Choroid plexus epithelial cell (primary cell): ENCODE data around the gene SAMD5.
A peak's percentile ranks its signal among the peaks of the same experiment; 100 is the strongest.

Experiments used
- DNase-seq: peaks from one replicate; pipeline ENCODE4 v3.0.0-alpha.2; 2010; ENCODE audit warnings: low read depth
- H3K4me3 ChIP-seq: 2 replicates; pipeline ENCODE4 v1.5.1; 2011; ENCODE audit warnings: low read depth, mild to moderate bottlenecking, control low read depth, low read length, moderate library complexity
- TF ChIP-seq, protein P1 (sequence below): conservative IDR thresholded peaks from 2 replicates; pipeline ENCODE4 v1.5.1; 2011; ENCODE audit warnings: low read depth, mild to moderate bottlenecking, control low read depth, inconsistent platforms, low read length, moderate library complexity

The SAMD5 gene

DNA sequence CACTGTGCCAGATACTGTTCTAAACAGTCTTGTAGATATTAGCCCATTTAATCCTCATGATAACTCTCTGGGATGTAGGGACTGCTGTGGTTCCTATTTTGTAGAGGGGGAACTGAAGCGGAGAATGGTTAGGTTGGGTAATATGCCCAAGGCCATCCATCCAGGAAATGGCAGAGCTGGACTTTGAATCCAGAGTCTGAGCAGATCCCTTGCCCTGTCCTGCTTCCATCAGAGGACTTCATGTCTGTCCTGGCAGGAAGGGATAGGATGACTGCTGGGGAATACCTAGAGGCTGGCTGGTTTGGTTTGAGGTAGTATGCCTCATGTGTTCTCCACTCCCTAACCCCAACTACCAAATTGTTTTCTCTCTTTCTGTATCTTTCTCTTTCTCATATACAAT, 44.6 kb downstream of the SAMD5 start:
- H3K4me3 ChIP-seq, result no peak overlapping the region
- no peak for DNase-seq
- TF ChIP-seq, protein P1, sequence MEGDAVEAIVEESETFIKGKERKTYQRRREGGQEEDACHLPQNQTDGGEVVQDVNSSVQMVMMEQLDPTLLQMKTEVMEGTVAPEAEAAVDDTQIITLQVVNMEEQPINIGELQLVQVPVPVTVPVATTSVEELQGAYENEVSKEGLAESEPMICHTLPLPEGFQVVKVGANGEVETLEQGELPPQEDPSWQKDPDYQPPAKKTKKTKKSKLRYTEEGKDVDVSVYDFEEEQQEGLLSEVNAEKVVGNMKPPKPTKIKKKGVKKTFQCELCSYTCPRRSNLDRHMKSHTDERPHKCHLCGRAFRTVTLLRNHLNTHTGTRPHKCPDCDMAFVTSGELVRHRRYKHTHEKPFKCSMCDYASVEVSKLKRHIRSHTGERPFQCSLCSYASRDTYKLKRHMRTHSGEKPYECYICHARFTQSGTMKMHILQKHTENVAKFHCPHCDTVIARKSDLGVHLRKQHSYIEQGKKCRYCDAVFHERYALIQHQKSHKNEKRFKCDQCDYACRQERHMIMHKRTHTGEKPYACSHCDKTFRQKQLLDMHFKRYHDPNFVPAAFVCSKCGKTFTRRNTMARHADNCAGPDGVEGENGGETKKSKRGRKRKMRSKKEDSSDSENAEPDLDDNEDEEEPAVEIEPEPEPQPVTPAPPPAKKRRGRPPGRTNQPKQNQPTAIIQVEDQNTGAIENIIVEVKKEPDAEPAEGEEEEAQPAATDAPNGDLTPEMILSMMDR, result no peak

DNA sequence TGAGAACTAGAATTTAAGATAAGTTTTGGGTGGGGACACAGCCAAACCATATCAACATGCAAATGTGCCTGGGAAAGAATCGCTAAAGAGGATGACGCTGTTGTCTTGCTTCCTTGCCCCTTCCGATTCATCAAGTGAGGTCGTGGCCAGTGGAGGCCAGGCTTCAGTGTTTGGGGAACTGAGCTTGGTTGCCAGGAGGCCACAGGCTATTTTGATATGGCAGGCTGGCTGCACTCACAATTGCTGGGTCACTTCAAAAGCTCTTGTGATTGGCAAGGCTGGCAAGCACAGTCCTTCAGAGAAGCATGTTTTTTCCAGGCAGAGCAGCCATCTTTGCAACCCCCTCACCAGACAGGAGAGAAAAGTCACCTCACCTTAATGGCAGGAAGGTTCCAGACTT, 45.8 kb downstream of the SAMD5 start:
- TF ChIP-seq, protein P1, result no peak
- DNase-seq, result no peak
- H3K4me3 ChIP-seq, result no peak overlapping the region

GRCh38 chr6:147559006-147559405, 50.5 kb downstream of the SAMD5 start:
- TF ChIP-seq, protein P1, result no peak
- DNase-seq, result no peak
- no peak overlapping the region for H3K4me3 ChIP-seq

GRCh38 chr6:147560670-147561069, 52.2 kb downstream of the SAMD5 start:
- H3K4me3 ChIP-seq, result no peak overlapping the region
- TF ChIP-seq, protein P1, result no peak
- no peak for DNase-seq

DNA sequence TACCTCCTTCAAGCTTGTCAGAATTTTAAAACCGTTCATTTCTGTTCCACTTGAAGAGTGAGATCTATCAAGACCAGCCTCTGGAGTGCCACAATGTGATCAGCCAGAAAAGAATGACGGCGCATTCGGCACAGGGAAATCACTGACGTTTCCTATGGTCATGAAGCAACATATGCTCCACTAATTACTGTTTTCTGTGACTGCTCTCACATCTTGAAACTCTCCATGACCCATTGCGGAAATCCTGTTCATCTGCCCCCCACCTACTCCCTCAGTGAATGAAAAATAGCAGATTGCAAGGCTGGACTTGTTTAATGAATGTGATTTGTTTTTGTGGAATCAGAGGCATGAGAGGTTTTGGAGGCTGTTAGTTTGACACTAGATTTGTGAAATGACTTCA, 53.2 kb downstream of the SAMD5 start:
- H3K4me3 ChIP-seq, result no peak overlapping the region
- TF ChIP-seq, protein P1, result no peak
- no peak for DNase-seq

GRCh38 chr6:147563472-147563871, 55.0 kb downstream of the SAMD5 start:
- TF ChIP-seq, protein P1, result no peak
- DNase-seq, result no peak
- no peak overlapping the region for H3K4me3 ChIP-seq

DNA sequence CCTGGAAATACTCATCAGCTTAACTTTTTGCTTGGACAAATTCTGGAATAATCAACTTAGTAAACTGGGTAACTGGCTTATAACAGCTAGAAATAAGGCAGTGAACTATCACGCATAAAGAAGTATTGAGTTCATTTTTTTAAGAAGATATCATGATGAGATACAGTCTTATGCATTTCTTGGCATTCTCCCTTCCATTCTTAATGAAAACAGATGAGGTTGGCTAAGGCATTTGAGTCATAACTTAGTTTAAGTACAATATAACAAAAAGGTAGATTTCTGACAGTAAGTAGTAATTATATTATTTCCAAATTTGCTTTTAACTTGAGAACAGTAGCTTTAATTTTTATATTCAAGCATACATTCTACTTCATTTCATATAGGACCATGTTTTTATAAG, 56.1 kb downstream of the SAMD5 start:
- TF ChIP-seq, protein P1, result no peak
- H3K4me3 ChIP-seq, result no peak overlapping the region
- peak; percentile 13 for DNase-seq
